NB4 (cell line): ENCODE results near the gene CERS1.

ENCODE experiments used
- TF ChIP-seq, protein P1 (sequence below): IDR thresholded peaks from one replicate; pipeline ENCODE4 v1.5.1; 2012; ENCODE audit warnings: low read depth, low read length
- TF ChIP-seq, protein P2 (sequence below): IDR thresholded peaks from 2 replicates; pipeline ENCODE4 v1.6.1; 2011; ENCODE audit warnings: low read depth, low read length

DNA sequence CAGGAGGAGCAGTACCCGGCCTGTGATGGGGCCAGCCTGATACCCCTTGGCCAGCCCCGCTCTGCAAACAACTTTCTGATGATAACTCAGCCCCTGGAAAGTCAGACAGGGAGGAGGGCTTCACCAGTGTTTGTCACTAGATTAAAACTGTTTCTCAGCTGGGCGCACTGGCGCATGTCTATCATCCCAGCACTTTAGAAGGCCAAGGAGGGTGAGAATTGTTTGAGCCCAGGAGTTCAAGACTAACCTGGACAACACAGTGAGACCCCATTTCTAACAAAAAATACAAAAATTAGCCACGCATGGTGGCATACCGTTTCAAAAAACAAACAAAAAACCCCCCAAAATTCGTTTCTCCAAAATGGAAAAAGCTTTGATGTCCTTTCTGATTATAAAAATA lies 5.5 kb upstream of the CERS1 start:
- TF ChIP-seq, protein P1, sequence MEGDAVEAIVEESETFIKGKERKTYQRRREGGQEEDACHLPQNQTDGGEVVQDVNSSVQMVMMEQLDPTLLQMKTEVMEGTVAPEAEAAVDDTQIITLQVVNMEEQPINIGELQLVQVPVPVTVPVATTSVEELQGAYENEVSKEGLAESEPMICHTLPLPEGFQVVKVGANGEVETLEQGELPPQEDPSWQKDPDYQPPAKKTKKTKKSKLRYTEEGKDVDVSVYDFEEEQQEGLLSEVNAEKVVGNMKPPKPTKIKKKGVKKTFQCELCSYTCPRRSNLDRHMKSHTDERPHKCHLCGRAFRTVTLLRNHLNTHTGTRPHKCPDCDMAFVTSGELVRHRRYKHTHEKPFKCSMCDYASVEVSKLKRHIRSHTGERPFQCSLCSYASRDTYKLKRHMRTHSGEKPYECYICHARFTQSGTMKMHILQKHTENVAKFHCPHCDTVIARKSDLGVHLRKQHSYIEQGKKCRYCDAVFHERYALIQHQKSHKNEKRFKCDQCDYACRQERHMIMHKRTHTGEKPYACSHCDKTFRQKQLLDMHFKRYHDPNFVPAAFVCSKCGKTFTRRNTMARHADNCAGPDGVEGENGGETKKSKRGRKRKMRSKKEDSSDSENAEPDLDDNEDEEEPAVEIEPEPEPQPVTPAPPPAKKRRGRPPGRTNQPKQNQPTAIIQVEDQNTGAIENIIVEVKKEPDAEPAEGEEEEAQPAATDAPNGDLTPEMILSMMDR = no peak
- TF ChIP-seq, protein P2, sequence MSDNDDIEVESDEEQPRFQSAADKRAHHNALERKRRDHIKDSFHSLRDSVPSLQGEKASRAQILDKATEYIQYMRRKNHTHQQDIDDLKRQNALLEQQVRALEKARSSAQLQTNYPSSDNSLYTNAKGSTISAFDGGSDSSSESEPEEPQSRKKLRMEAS = no peak
